HepG2 (cell line): ENCODE measurements around the gene PRDM15.

Experiments used
- ATF6 ChIP-seq: sonication (generic); formaldehyde crosslinking; conservative IDR thresholded peaks from 2 replicates; pipeline ENCODE4 v1.4.0; 2020; ENCODE audit warnings: missing genetic modification reagents
- CTCF ChIP-seq: sonication (generic); formaldehyde crosslinking; IDR thresholded peaks from 2 replicates; pipeline ENCODE4 v1.5.0; 2020; ENCODE audit warnings: mild to moderate bottlenecking, missing genetic modification reagents, moderate library complexity
- E2F1 ChIP-seq: sonication (generic); formaldehyde crosslinking; IDR thresholded peaks from 2 replicates; pipeline ENCODE4 v1.5.0; 2020; ENCODE audit warnings: missing genetic modification reagents
- EP300 ChIP-seq, 3 experiments: sonication (generic) in 1 of 3; formaldehyde crosslinking in 1 of 3; IDR thresholded peaks; 2 replicates each; pipeline versions ENCODE4 v1.5.1 to v1.6.1; 2011 to 2020; ENCODE audit warnings: low read depth in 2 of 3, low read length in 2 of 3, borderline replicate concordance in 1 of 3, improper control_type of control experiment in 1 of 3, mild to moderate bottlenecking in 1 of 3, missing genetic modification reagents in 1 of 3, moderate library complexity in 1 of 3
- FIP1L1 ChIP-seq: fragments of 200-400 bp; formaldehyde crosslinking; IDR thresholded peaks from 2 replicates; pipeline ENCODE4 v1.6.1; 2018; ENCODE audit warnings: low read depth, mild to moderate bottlenecking, low read length, moderate library complexity, borderline replicate concordance; ENCODE audit not compliant: insufficient read depth
- POLR2AphosphoS5 ChIP-seq: IDR thresholded peaks from 2 replicates; pipeline ENCODE4 v1.6.1; 2012; ENCODE audit warnings: low read depth, low read length
- PRPF4 ChIP-seq: fragments of 200-400 bp; formaldehyde crosslinking; IDR thresholded peaks from 2 replicates; pipeline ENCODE4 v1.6.1; 2016; ENCODE audit warnings: low read length, low read depth; ENCODE audit not compliant: poor library complexity, severe bottlenecking
- RFX5 ChIP-seq: IDR thresholded peaks from 2 replicates; pipeline ENCODE4 v1.6.1; 2011; ENCODE audit warnings: low read depth, low read length, improper control_type of control experiment
- ZBTB8A ChIP-seq: sonication (generic); formaldehyde crosslinking; IDR thresholded peaks from 2 replicates; pipeline ENCODE4 v1.4.0; 2020; ENCODE audit warnings: mild to moderate bottlenecking, low read depth, missing genetic modification reagents, borderline replicate concordance
- ZNF121 ChIP-seq: sonication (generic); formaldehyde crosslinking; IDR thresholded peaks from 2 replicates; pipeline ENCODE4 v1.5.0; 2020; ENCODE audit warnings: mild to moderate bottlenecking, missing genetic modification reagents
- ZNF225 ChIP-seq: sonication (generic); formaldehyde crosslinking; IDR thresholded peaks from 2 replicates; pipeline ENCODE4 v1.4.0; 2020; ENCODE audit warnings: mild to moderate bottlenecking, missing genetic modification reagents
- ZNF263 ChIP-seq: sonication (generic); formaldehyde crosslinking; IDR thresholded peaks from 2 replicates; pipeline ENCODE4 v1.4.0; 2020; ENCODE audit warnings: missing genetic modification reagents
- ZNF274 ChIP-seq: sonication (generic); formaldehyde crosslinking; IDR thresholded peaks from 2 replicates; pipeline ENCODE4 v1.5.1; 2020; ENCODE audit warnings: mild to moderate bottlenecking, missing genetic modification reagents
- TF ChIP-seq, protein P1 (sequence below): sonication (generic); formaldehyde crosslinking; IDR thresholded peaks from 2 replicates; pipeline ENCODE4 v1.5.0; 2020; ENCODE audit warnings: mild to moderate bottlenecking, missing genetic modification reagents, borderline replicate concordance

DNA sequence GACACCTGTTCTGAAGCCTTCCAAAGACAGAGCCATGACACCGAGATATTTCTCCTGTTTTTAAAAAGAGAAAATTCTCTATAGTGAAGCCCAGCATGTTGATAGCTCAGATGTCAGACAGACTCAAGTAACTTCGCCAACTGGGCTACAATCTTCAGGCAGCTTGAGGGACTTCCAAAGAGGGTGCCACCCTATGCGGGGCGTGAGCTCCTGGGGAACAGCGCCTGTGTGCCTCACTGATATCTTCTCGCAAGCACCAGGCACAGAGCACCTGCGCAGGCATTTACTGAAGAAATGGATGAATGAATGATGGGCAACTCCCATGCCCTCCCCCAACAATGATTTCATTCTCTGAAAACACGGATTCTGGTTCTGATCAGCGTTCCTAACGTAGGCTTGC lies 129.9 kb downstream of the PRDM15 start:
- TF ChIP-seq RFX5 (no peak), ZNF274 (CRISPR knock-in tag) (no peak), FIP1L1 (no peak), ZNF263 (CRISPR knock-in tag) (no peak), ZNF225 (CRISPR knock-in tag) (no peak), POLR2AphosphoS5 (no peak), ZBTB8A (CRISPR knock-in tag) (no peak), CTCF (CRISPR knock-in tag) (no peak), PRPF4 (no peak), EP300 (IDR thresholded peaks at IDR 0.05; ENCODE audit: low read depth in 2 of 2, low read length in 2 of 2) (no peak), EP300 (CRISPR knock-in tag; IDR thresholded peaks at IDR 0.05; ENCODE audit: borderline replicate concordance) (no peak), ZNF121 (CRISPR knock-in tag) (no peak), E2F1 (CRISPR knock-in tag) (no peak), ATF6 (CRISPR knock-in tag) (no peak)
- TF ChIP-seq, protein P1, sequence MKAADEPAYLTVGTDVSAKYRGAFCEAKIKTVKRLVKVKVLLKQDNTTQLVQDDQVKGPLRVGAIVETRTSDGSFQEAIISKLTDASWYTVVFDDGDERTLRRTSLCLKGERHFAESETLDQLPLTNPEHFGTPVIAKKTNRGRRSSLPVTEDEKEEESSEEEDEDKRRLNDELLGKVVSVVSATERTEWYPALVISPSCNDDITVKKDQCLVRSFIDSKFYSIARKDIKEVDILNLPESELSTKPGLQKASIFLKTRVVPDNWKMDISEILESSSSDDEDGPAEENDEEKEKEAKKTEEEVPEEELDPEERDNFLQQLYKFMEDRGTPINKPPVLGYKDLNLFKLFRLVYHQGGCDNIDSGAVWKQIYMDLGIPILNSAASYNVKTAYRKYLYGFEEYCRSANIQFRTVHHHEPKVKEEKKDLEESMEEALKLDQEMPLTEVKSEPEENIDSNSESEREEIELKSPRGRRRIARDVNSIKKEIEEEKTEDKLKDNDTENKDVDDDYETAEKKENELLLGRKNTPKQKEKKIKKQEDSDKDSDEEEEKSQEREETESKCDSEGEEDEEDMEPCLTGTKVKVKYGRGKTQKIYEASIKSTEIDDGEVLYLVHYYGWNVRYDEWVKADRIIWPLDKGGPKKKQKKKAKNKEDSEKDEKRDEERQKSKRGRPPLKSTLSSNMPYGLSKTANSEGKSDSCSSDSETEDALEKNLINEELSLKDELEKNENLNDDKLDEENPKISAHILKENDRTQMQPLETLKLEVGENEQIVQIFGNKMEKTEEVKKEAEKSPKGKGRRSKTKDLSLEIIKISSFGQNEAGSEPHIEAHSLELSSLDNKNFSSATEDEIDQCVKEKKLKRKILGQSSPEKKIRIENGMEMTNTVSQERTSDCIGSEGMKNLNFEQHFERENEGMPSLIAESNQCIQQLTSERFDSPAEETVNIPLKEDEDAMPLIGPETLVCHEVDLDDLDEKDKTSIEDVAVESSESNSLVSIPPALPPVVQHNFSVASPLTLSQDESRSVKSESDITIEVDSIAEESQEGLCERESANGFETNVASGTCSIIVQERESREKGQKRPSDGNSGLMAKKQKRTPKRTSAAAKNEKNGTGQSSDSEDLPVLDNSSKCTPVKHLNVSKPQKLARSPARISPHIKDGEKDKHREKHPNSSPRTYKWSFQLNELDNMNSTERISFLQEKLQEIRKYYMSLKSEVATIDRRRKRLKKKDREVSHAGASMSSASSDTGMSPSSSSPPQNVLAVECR (CRISPR knock-in tag): no peak
